Right renal pelvis (tissue), 4 donors: ENCODE measurements around the gene MAP2K6. TPM values are rescaled to one million over a fixed set of nuclear protein-coding genes. Genes with fewer than 3 reads are reported as not detected.

Source experiments
- DNase-seq, 4 donors: peaks; one replicate each; pipeline ENCODE4 v3.0.0-alpha.2; 2013; ENCODE audit warnings: low read depth in 4 of 4, low spot score in 3 of 4, missing footprints in 1 of 4
- polyA plus RNA-seq, 4 donors: library from polyadenylated mRNA; unstranded; fragments of 120-200 nt; gene quantifications; one replicate each; pipeline ENCODE4 v1.2.1, GENCODE V29; 2013; ENCODE audit not compliant: insufficient read length in 4 of 4

The MAP2K6 gene
- polyA plus RNA-seq, 4 donors, result 20.8 to 30.2 (median 25.5) TPM

GRCh38 chr17:69523244-69523861 lies 108.9 kb downstream of the MAP2K6 start:
- peak in 1 of 4 donors; percentile 20 for DNase-seq

GRCh38 chr17:69524854-69525253 lies 110.4 kb downstream of the MAP2K6 start:
- DNase-seq, result no peak

- peak in 3 of 4 donors; percentile 52 to 64 (median 52) for DNase-seq
These were observed 111.7 kb downstream of the MAP2K6 start for GRCh38 chr17:69525920-69526841.

- no peak for DNase-seq
These were observed 113.5 kb downstream of the MAP2K6 start for GRCh38 chr17:69528035-69528434.

GRCh38 chr17:69533481-69534234 lies 119.2 kb downstream of the MAP2K6 start:
- no peak for DNase-seq

- DNase-seq, result no peak
These were observed 119.7 kb downstream of the MAP2K6 start for GRCh38 chr17:69534235-69534621.

- DNase-seq, result no peak
These were observed 120.6 kb downstream of the MAP2K6 start for GRCh38 chr17:69535016-69535570.

- no peak for DNase-seq
These were observed 124.3 kb downstream of the MAP2K6 start for GRCh38 chr17:69538795-69539194.

- no peak for DNase-seq
These were observed 124.8 kb downstream of the MAP2K6 start for GRCh38 chr17:69539274-69539673.

- no peak for DNase-seq
These were observed 125.4 kb downstream of the MAP2K6 start for GRCh38 chr17:69539781-69540319.

- DNase-seq, result no peak
These were observed 125.9 kb downstream of the MAP2K6 start for GRCh38 chr17:69540356-69540755.

GRCh38 chr17:69547230-69547629 lies 132.7 kb downstream of the MAP2K6 start:
- no peak for DNase-seq

GRCh38 chr17:69547947-69548346 lies 133.4 kb downstream of the MAP2K6 start:
- DNase-seq, result no peak

- DNase-seq, result no peak
These were observed 136.9 kb downstream of the MAP2K6 start for GRCh38 chr17:69551212-69552010.

GRCh38 chr17:69552986-69553667 lies 138.6 kb downstream of the MAP2K6 start:
- no peak for DNase-seq

GRCh38 chr17:69555056-69555455 lies 140.6 kb downstream of the MAP2K6 start:
- DNase-seq, result no peak

- no peak for DNase-seq
These were observed 142.8 kb downstream of the MAP2K6 start for GRCh38 chr17:69557339-69557738.

- DNase-seq, result no peak
These were observed 144.3 kb downstream of the MAP2K6 start for GRCh38 chr17:69558796-69559195.

- no peak for DNase-seq
These were observed 146.5 kb downstream of the MAP2K6 start for GRCh38 chr17:69560987-69561441.
